Mononuclear cell (primary cell): ENCODE measurements around the gene ARID5B. TPM values are rescaled to one million over a fixed set of nuclear protein-coding genes. Genes with fewer than 3 reads are reported as not detected.

Source experiments
- H3K27me3 ChIP-seq: 2 replicates; pipeline ENCODE4 v1.6.0; 2011; ENCODE audit warnings: low read length, control low read depth; ENCODE audit not compliant: insufficient read depth
- H3K4me1 ChIP-seq: 2 replicates; pipeline ENCODE4 v1.5.1; 2011; ENCODE audit warnings: mild to moderate bottlenecking, low read length, control low read depth; ENCODE audit not compliant: insufficient read depth
- H3K4me3 ChIP-seq: 2 replicates; pipeline ENCODE4 v1.5.1; 2011; ENCODE audit warnings: mild to moderate bottlenecking, low read length, moderate library complexity
- H3K9me3 ChIP-seq: 2 replicates; pipeline ENCODE4 v1.5.1; 2011; ENCODE audit warnings: low read depth, mild to moderate bottlenecking, control low read depth, low read length
- total RNA-seq: library from RNA; depleted of rRNA; stranded (reverse); fragments of >200 nt; gene quantifications from one replicate; pipeline ENCODE4 v1.2.3, GENCODE V29; 2012

ARID5B gene
- total RNA-seq, 1 donor = 52.9 TPM

- peaks cover 38% of the 10 kb centered on the region for H3K4me1 ChIP-seq
- no peaks in the 10 kb centered on the region for H3K9me3 ChIP-seq
- no peaks in the 10 kb centered on the region for H3K27me3 ChIP-seq
- H3K4me3 ChIP-seq = no peak overlapping the region
Measured at GRCh38 chr10:62062028-62062427, 160.5 kb downstream of the ARID5B start.

- Histone ChIP-seq H3K27me3 (no peaks in the 10 kb centered on the region), H3K9me3 (no peaks in the 10 kb centered on the region), H3K4me1 (peaks cover 36% of the 10 kb centered on the region), H3K4me3 (no peak overlapping the region)
Measured at GRCh38 chr10:62062752-62063512, 161.4 kb downstream of the ARID5B start.

GRCh38 chr10:62063795-62064472, 162.4 kb downstream of the ARID5B start:
- H3K27me3 ChIP-seq = no peaks in the 10 kb centered on the region
- H3K4me3 ChIP-seq = no peak overlapping the region
- H3K4me1 ChIP-seq = peaks cover 26% of the 10 kb centered on the region
- no peaks in the 10 kb centered on the region for H3K9me3 ChIP-seq

DNA sequence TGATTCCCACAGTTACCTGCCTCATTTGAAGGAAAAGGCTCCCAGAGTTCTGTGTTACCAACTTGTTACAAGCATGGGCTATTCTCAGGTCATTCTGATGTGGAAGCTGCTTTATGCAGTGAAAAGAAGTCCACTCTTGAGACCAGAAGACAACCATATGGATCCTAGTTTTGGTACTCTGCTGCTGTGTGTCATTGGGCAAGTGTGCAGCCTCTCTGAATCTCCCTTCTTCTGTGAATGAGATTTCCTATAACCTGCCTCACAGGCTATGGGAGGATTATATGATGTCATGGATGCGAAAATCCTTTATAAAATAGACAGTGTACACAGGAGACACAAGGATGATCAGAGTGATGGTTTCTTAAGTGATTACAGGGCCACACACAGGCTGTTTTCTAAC, 166.1 kb downstream of the ARID5B start:
- Histone ChIP-seq H3K4me3 (no peak overlapping the region), H3K27me3 (no peaks in the 10 kb centered on the region), H3K4me1 (peaks cover 14% of the 10 kb centered on the region), H3K9me3 (no peaks in the 10 kb centered on the region)

DNA sequence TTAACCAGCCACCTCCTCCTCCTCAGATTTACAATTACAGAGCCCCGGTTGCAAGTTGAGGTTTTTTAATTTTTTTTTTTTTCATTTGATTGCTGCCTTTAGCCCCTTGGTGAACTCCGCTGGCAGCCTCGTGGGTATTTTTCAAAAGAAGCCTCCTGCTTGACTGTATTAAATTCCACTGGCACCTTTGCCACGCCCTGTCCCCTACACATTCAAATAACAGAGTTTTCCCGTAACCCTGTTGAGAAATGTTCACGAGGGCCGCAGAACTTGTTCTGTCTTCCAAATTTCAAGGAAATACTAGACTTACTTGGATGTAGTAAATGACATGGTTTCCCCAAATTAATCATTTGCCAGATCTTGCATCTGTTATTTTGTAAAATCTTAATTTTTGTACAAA, 167.0 kb downstream of the ARID5B start:
- H3K4me1 ChIP-seq = peaks cover 14% of the 10 kb centered on the region
- H3K27me3 ChIP-seq = no peaks in the 10 kb centered on the region
- H3K9me3 ChIP-seq = no peaks in the 10 kb centered on the region
- no peak overlapping the region for H3K4me3 ChIP-seq

- Histone ChIP-seq H3K4me1 (peaks cover 5% of the 10 kb centered on the region), H3K4me3 (no peak overlapping the region), H3K9me3 (no peaks in the 10 kb centered on the region), H3K27me3 (no peaks in the 10 kb centered on the region)
Measured at GRCh38 chr10:62069452-62070178, 168.1 kb downstream of the ARID5B start.

DNA sequence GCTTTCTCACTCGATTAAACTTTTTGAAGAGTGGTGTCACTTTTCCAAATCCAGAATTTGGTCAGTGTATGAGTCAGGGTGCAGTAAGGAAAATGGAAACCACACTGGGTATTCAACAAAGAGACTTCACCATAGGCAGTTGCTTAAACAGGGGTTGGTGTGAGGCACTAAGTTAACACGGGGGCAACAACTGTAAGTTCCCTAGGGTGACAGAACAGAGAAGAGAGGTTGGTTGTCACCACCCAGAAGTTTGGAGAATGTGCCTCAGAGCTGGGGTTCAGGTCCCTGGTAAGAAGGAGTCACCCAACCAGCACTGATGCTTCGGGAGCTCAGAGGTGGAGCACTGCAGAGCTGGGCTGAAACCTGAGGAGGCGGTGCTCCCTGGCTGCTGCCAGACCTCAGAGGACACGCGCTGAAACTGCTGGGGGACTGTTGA, 170.4 kb downstream of the ARID5B start:
- Histone ChIP-seq H3K9me3 (no peaks in the 10 kb centered on the region), H3K4me3 (no peak overlapping the region), H3K4me1 (peaks cover 9% of the 10 kb centered on the region), H3K27me3 (no peaks in the 10 kb centered on the region)

DNA sequence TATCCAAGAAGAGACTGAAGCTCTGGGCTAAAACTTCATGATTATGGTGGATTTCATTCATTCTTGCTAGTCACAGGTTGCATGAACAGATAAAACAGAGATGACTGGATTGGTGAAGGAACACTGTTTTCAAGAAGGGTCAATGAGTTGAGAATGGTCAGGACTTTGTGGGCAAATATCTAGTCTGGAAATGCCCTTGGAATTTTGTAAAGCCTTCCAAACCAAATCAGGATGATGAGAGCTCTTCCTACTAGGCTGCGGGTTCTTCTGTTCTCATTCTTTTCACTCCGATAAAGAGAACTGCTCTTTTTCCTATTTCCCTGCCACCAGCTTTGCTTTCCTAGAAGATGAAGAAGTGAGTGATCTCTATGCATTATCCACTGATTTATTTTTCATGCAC, 171.4 kb downstream of the ARID5B start:
- H3K4me3 ChIP-seq = no peak overlapping the region

DNA sequence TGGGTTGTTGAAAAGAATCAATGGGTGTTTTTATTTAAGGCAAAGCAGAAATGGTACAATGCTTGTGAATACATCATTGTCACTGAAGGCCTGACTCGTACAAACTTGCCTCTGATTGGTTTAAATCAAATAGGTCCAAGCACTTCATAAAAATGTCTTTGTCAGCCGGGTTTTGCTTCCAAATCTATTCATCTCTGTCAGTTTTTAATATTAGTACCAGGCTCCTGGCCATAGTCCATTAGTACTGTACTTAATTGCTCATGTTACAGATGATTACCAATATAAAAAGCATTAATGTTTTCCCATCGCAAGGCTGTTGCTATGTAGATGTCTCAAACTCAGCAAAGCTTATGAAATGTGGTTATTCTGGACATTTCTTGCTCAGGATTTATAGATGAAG, 171.9 kb downstream of the ARID5B start:
- H3K4me1 ChIP-seq = peaks cover 11% of the 10 kb centered on the region
- no peak overlapping the region for H3K4me3 ChIP-seq

More for the DNA sequence above, 171.4 kb downstream of the ARID5B start:
- peaks cover 11% of the 10 kb centered on the region for H3K4me1 ChIP-seq
- no peaks in the 10 kb centered on the region for H3K9me3 ChIP-seq
- H3K27me3 ChIP-seq = no peaks in the 10 kb centered on the region

GRCh38 chr10:62075414-62075813, 173.9 kb downstream of the ARID5B start:
- Histone ChIP-seq H3K9me3 (no peaks in the 10 kb centered on the region), H3K4me1 (peaks cover 15% of the 10 kb centered on the region), H3K4me3 (no peak overlapping the region), H3K27me3 (no peaks in the 10 kb centered on the region)

More for the DNA sequence above, 171.9 kb downstream of the ARID5B start:
- no peaks in the 10 kb centered on the region for H3K9me3 ChIP-seq
- H3K27me3 ChIP-seq = no peaks in the 10 kb centered on the region

DNA sequence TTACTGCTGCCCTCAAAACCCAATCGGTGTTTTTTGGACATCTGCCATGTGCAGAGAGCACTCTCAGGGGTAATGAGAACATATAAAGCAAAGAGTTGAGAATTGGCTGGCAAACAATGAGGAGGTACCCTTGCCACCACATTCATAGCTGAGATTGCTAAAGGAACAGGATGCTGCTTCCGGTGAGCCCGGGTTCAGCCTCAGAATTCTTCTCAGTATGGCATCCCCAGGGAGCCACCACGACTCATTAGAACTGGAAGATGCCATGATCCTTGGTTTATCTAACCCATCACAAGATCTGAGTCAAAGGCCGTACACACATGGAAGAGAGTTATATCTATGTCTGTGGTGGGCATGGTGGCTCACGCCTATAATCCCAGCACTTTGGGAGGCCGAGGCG, 174.4 kb downstream of the ARID5B start:
- no peaks in the 10 kb centered on the region for H3K9me3 ChIP-seq
- H3K4me1 ChIP-seq = peaks cover 19% of the 10 kb centered on the region
- H3K4me3 ChIP-seq = no peak overlapping the region
- H3K27me3 ChIP-seq = no peaks in the 10 kb centered on the region

DNA sequence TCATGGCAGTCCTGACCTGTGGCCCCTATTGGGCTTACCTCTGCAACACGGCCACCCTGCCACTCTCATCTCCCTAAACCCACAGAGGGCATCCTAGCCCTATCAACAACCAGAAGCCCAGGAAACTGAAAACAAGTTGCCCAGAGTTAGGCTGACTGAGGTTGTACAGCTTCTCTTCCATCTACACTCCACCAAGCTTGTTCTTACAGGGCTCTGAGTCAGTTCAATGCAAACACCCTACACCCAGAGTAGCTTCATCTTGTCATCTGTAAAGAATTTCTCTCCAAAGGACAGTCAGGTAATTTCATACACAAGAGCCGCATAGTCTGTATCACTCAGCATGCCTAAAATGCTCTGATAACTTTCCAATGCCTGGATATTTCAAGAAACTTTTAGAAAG, 175.4 kb downstream of the ARID5B start:
- H3K27me3 ChIP-seq = no peaks in the 10 kb centered on the region
- H3K4me1 ChIP-seq = peaks cover 29% of the 10 kb centered on the region
- H3K4me3 ChIP-seq = no peak overlapping the region
- H3K9me3 ChIP-seq = no peaks in the 10 kb centered on the region

DNA sequence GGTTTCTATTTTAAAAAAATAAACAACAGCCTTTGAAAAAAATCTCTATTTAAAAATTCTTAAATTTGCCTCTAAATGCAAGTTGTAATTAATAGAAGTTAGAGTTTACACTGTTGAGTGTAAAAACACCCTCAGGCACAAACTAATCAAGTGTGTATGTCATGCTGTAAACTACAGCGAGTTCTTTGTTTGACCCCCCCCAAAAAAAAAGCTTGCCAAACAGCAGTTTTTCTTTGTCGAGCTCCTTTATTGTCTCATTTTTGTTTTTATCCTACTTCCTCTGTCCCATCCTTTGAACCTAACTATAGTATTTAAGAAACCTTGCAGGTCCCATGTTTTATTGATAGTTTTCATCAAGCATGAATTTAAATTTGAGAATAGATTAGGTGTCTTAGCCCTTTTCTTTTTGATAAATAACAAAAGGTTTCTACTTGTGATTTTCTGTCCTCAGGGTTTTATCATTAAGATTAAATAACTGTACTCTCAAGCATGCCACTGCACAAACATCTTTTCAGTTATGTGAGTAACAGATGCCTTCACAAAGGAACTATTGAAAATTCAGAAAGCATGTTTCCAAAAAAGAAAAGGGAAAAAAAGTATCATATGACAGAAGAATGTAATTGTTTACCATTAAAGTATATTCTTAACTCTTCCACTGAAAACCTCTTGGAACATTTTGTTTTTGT, 176.0 kb downstream of the ARID5B start:
- no peaks in the 10 kb centered on the region for H3K27me3 ChIP-seq
- no peak overlapping the region for H3K4me3 ChIP-seq
- no peaks in the 10 kb centered on the region for H3K9me3 ChIP-seq
- peaks cover 35% of the 10 kb centered on the region for H3K4me1 ChIP-seq

DNA sequence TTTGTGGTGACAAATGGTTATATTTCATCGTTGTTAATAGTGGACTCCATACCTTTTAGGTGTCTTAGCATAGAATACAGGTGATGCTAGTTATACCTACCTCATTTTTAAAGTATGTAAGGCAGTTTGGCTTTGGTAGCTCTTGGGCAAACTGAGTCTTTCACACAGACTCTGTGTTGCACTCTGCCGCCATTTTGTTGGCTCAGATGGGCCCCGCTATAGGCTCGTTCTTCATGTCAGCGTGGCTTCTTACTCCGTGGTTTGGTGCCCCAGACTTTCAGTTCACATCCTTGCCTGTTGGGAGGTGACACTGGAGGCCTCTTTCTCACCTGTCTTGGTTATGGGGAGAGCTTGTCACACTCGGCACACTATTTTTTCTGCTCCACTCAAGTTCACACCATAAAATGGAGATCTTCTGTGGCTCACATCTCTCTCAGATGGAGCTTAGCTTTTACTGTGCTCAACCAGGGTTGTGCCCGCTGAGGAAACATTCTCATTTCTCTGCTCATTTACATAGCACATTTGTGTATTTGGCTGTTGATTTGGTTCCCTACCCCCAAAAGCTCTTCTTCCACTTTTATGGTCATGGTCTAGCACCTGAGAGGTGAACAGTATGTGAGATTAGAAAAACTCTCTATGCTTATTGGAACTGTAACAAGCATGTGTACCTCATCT, 178.5 kb downstream of the ARID5B start:
- Histone ChIP-seq H3K4me3 (no peak overlapping the region), H3K9me3 (no peaks in the 10 kb centered on the region), H3K4me1 (peaks cover 50% of the 10 kb centered on the region), H3K27me3 (no peaks in the 10 kb centered on the region)
